ENCODE measurements around the gene SHOC2. TPM values are rescaled to one million over a fixed set of nuclear protein-coding genes. Genes with fewer than 3 reads are reported as not detected.
"Not testable (repeated sequence)": the region's sequence is repeated elsewhere in the genome, so short reads cannot be mapped to it uniquely, and the experiment has no call there.

The SHOC2 gene
- polyA plus RNA-seq, 1 donor from 2014 or later, result 105 TPM

GRCh38 chr10:110887560-110887959 is 31.8 kb upstream of the SHOC2 start:
- Mint-ChIP-seq H3K4me3 (no peak overlapping the region), H3K4me1 (peaks cover 11 to 27% (median 24%) of the 10 kb centered on the region in 3 donors), H3K36me3 (no peaks in the 10 kb centered on the region), H3K27ac (no peak overlapping the region), H3K27me3 (no peaks in the 10 kb centered on the region), H3K9me3 (no peaks in the 10 kb centered on the region)

DNA sequence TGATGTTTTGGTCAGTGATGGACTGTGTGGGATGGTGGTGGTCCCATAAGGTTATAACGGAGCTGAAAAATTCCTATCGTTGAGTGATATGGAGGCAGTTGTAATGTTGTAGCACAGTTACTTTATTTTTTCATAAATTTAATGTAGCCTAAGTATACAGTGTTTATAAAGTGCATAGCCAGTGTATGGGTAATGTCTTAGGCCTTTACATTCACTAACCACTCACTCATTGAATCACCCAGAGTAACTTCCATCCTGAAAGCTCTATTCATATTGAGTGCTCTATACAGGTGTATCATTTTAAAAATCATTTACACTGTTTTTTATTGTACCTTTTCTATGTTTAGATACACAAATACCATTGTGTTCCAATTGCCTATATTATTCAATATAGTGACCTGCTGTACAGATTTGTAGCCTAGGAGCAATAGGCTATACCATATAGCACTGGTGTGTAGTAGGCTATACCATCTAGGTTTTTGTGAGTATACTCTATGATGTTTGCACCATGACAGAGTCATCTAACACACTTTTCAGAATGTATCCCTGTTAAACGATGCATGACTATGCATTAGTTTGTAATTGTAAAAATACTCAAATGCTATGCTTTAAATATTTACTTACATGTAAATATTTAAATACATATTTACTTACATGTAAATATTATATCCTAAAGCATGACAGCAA is 26.7 kb upstream of the SHOC2 start:
- no peak overlapping the region for H3K27ac Mint-ChIP-seq
- no peaks in the 10 kb centered on the region for H3K36me3 Mint-ChIP-seq
- peaks cover 17 to 33% (median 26%) of the 10 kb centered on the region in 3 donors for H3K4me1 Mint-ChIP-seq
- H3K9me3 Mint-ChIP-seq, result no peaks in the 10 kb centered on the region
- H3K27me3 Mint-ChIP-seq, result no peaks in the 10 kb centered on the region
- no peak overlapping the region for H3K4me3 Mint-ChIP-seq

DNA sequence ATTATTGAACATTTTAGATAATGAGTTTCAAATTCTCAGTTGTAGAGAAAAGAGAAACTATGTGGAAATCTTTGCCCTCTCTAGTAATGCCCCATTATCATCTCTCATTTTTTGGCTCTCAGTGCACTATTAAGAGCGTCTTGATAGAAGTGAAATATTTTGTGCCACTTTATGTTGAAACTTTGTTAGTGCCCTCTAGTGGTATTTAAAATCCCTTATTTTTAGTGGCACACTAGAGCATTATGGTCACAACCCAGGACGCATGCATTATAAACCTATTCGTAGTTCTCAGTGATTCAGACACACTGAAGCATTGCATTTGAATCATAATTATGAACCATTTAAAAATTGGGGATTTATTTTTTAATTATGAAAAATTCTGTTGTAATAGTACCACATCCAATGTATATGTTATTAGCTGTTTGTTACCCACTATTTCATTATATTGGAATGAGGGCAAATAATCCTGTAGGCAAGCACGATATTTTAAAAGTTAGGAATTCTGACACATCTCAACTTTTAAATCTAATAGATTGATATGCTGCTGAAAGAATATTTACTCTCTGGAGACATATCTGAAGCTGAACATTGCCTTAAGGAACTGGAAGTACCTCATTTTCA is 25.7 kb upstream of the SHOC2 start:
- Mint-ChIP-seq H3K4me1 (peaks cover 17 to 33% (median 26%) of the 10 kb centered on the region in 3 donors), H3K9me3 (no peaks in the 10 kb centered on the region), H3K4me3 (no peak overlapping the region), H3K27me3 (no peaks in the 10 kb centered on the region), H3K36me3 (no peaks in the 10 kb centered on the region), H3K27ac (peak overlapping the region in 2 of 3 donors; percentile 38 to 50)

- no peaks in the 10 kb centered on the region for H3K27me3 Mint-ChIP-seq
- no peak overlapping the region for H3K27ac Mint-ChIP-seq
- H3K4me3 Mint-ChIP-seq, result no peak overlapping the region
- H3K9me3 Mint-ChIP-seq, result no peaks in the 10 kb centered on the region
- H3K4me1 Mint-ChIP-seq, result peaks cover 14 to 30% (median 23%) of the 10 kb centered on the region in 3 donors
- no peaks in the 10 kb centered on the region for H3K36me3 Mint-ChIP-seq
Observed at GRCh38 chr10:110897184-110897583, 22.2 kb upstream of the SHOC2 start.

- H3K4me1 Mint-ChIP-seq, result peaks cover 18 to 26% (median 25%) of the 10 kb centered on the region in 3 donors
- H3K27me3 Mint-ChIP-seq, result no peaks in the 10 kb centered on the region
- no peaks in the 10 kb centered on the region for H3K36me3 Mint-ChIP-seq
- H3K9me3 Mint-ChIP-seq, result no peaks in the 10 kb centered on the region
- no peak overlapping the region for H3K4me3 Mint-ChIP-seq
- no peak overlapping the region for H3K27ac Mint-ChIP-seq
Observed at GRCh38 chr10:110898391-110898790, 21.0 kb upstream of the SHOC2 start.

DNA sequence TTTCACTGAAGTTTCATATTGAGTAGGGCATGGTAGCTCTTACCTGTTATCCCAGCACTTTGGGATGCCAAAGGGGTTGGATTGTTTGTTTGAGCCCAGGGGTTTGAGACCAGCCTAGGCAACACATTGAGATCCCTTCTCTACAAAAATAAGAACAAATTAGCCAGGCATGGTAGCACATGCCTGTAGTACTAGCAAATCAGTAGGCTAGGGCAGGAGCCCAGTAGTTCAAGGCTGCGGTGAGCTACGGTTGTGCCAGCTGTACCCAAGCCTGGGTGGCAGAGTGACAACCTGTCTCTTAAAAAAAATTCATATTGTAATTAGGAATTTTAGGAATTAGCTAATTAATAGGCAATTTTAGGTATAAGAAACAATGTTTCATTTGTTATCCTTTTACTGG is 18.4 kb upstream of the SHOC2 start:
- H3K4me3 Mint-ChIP-seq, result no peak overlapping the region
- no peaks in the 10 kb centered on the region for H3K27me3 Mint-ChIP-seq
- peaks cover 11 to 15% (median 12%) of the 10 kb centered on the region in 3 donors for H3K4me1 Mint-ChIP-seq
- peaks cover 2% of the 10 kb centered on the region for H3K36me3 Mint-ChIP-seq
- no peaks in the 10 kb centered on the region for H3K9me3 Mint-ChIP-seq
- H3K27ac Mint-ChIP-seq, result no peak overlapping the region

DNA sequence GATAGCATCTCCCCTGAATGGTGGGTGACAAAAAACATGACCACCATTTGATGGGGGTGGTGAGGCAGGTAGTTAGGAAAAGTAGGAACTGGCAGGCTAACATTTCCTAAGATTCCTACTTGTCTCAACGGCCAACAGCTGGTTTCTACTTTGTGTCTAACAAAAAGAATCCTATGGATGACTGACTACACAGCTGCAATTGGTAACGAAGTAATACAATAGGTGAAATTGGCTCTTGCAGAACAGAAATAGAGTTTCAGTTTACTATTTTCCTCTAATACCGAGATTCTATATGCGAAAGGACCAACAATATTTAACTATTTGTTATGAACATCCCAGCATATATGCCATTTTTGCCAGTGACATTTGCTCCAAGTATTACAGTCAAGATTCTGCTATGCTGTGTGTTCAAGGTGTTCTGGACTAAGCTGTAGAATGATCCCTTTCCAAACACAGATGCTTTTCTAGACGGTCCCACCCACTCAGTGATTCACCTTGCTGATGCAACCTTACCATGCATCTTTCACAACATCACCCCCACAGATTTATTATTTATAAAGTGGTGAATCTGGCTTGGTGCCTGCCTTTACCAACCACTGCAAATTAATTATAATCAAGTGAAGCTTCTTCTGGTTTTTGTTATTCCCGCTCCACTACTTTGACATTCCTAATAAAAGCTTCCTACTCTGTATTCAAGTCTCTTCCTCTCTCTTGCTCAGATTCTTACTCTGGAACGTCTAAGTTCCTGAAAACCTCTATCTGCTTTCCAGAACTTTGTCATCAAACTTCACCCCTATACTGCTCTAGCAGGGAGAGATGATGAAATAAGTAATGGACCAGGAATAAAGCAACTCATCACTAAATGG is 17.2 kb upstream of the SHOC2 start:
- Mint-ChIP-seq H3K27ac (peak overlapping the region in 1 of 3 donors; percentile 37), H3K4me1 (peaks cover 5 to 9% (median 7%) of the 10 kb centered on the region in 3 donors), H3K4me3 (no peak overlapping the region), H3K27me3 (no peaks in the 10 kb centered on the region), H3K36me3 (peaks cover 2% of the 10 kb centered on the region), H3K9me3 (no peaks in the 10 kb centered on the region)

GRCh38 chr10:110903280-110904278 is 15.8 kb upstream of the SHOC2 start:
- Mint-ChIP-seq H3K4me1 (peaks cover 5 to 9% (median 7%) of the 10 kb centered on the region in 3 donors), H3K9me3 (no peaks in the 10 kb centered on the region), H3K36me3 (peaks cover 2% of the 10 kb centered on the region), H3K27ac (peak overlapping the region in 1 of 3 donors; percentile 37), H3K27me3 (no peaks in the 10 kb centered on the region), H3K4me3 (no peak overlapping the region)

DNA sequence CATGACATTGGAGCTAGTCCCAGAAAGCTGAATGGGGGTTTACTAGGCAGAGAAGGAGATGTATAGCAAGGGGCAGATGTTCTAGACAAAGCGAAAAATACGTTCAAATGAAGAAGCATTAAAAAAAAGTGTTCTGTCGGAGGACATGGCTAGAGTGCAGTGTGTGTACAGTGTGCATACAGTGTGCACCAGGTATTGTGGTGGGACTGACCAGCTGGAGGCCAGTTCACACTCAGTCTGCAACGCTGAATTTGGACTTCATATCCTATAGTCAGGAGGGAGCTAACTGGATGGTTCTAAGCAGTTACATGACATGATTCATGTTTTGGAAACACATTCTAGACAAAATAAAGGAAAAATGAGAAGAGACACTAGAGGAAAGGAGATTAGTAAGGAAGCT is 9.3 kb upstream of the SHOC2 start:
- Mint-ChIP-seq H3K27me3 (no peaks in the 10 kb centered on the region), H3K27ac (peak overlapping the region in 1 of 3 donors; percentile 20), H3K4me1 (peaks cover under 1 to 8% (median 5%) of the 10 kb centered on the region in 3 donors)

GRCh38 chr10:110912374-110912773 is 7.0 kb upstream of the SHOC2 start:
- no peaks in the 10 kb centered on the region for H3K36me3 Mint-ChIP-seq
- H3K27me3 Mint-ChIP-seq, result no peaks in the 10 kb centered on the region
- H3K4me3 Mint-ChIP-seq, result no peak overlapping the region
- H3K9me3 Mint-ChIP-seq, result no peaks in the 10 kb centered on the region
- H3K27ac Mint-ChIP-seq, result peak overlapping the region in 1 of 3 donors; percentile 9
- H3K4me1 Mint-ChIP-seq, result peaks cover 4 to 17% (median 14%) of the 10 kb centered on the region in 3 donors

More for the DNA sequence above, 9.3 kb upstream of the SHOC2 start:
- Mint-ChIP-seq H3K36me3 (no peaks in the 10 kb centered on the region), H3K9me3 (no peaks in the 10 kb centered on the region), H3K4me3 (no peak overlapping the region)

- Mint-ChIP-seq H3K27me3 (no peaks in the 10 kb centered on the region), H3K4me1 (peaks cover 11 to 23% (median 22%) of the 10 kb centered on the region in 3 donors), H3K9me3 (no peaks in the 10 kb centered on the region), H3K36me3 (no peaks in the 10 kb centered on the region), H3K4me3 (no peak overlapping the region), H3K27ac (no peak overlapping the region)
Observed at GRCh38 chr10:110914431-110914830, 5.0 kb upstream of the SHOC2 start.

DNA sequence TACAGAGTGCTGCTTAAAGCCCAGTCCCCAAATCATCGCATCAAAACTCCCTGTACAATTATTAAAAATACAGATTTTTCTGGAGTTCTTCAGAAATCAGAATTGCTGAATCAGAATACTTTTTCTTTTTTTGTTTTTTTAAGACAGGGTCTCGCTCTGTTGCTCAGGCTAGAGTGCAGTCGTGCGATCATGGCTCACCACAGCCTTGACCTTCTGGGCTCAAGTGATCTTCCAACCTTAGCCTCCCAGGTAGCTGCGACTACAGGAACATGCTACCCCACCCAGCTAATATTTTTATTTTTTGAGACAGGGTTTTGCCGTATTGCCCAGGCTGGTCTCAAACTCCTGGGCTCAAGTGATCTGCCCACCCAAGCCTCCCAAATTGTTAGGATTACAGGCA is 4.4 kb upstream of the SHOC2 start:
- H3K27me3 Mint-ChIP-seq, result no peaks in the 10 kb centered on the region
- H3K4me3 Mint-ChIP-seq, result no peak overlapping the region

DNA sequence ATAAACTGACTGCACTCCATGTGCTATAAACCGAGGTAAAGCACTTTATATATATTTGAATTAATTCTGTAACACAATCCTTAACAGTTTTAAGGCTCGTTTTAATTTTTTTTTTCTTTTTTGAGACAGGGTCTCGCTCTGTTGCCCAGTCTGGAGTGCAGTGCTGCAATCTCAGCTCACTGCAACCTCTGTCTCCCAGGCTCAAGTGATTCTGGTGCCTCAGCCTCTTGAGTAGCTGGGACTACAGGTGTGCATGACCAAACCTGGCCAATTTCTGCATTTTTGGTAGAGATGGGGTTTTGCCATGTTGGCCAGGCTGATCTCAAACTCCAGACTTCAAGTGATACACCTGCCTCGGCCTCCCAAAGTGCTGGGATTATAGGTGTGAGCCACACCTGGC is 3.8 kb upstream of the SHOC2 start:
- H3K27ac Mint-ChIP-seq, H3K9me3 Mint-ChIP-seq, H3K27me3 Mint-ChIP-seq, H3K36me3 Mint-ChIP-seq: not testable (repeated sequence)
- Mint-ChIP-seq H3K4me1 (peaks cover 14 to 22% (median 20%) of the 10 kb centered on the region in 3 donors), H3K4me3 (peak overlapping the region in 1 of 4 donors; percentile 95)

More for the DNA sequence above, 4.4 kb upstream of the SHOC2 start:
- peak overlapping the region in 2 of 3 donors; percentile 18 to 21 for H3K27ac Mint-ChIP-seq
- peaks cover 11 to 23% (median 22%) of the 10 kb centered on the region in 3 donors for H3K4me1 Mint-ChIP-seq
- H3K9me3 Mint-ChIP-seq, result no peaks in the 10 kb centered on the region
- no peaks in the 10 kb centered on the region for H3K36me3 Mint-ChIP-seq
